Fibroblast of mammary gland (primary cell): ENCODE data around the gene OSTF1.
A peak's percentile ranks its signal among the peaks of the same experiment; 100 is the strongest.

Experiments used
- DNase-seq: peaks from one replicate; pipeline ENCODE4 v3.0.0-alpha.2; 2010; ENCODE audit warnings: low read depth
- H3K4me3 ChIP-seq: 2 replicates; pipeline ENCODE4 v1.5.1; 2011; ENCODE audit warnings: low read depth, mild to moderate bottlenecking, low read length, moderate library complexity; ENCODE audit not compliant: control insufficient read depth
- CTCF ChIP-seq: conservative IDR thresholded peaks from 2 replicates; pipeline ENCODE4 v1.5.1; 2011; ENCODE audit warnings: low read depth, low read length, inconsistent platforms; ENCODE audit not compliant: control insufficient read depth, insufficient read depth

OSTF1 gene

GRCh38 chr9:75084081-75084672 is 4.1 kb upstream of the OSTF1 start:
- H3K4me3 ChIP-seq, result no peak overlapping the region
- no peak for DNase-seq
- no peak for TF ChIP-seq CTCF

GRCh38 chr9:75085640-75086039 is 2.7 kb upstream of the OSTF1 start:
- H3K4me3 ChIP-seq, result no peak overlapping the region
- TF ChIP-seq CTCF, result no peak

GRCh38 chr9:75086541-75087288 is 1.6 kb upstream of the OSTF1 start:
- no peak for TF ChIP-seq CTCF
- DNase-seq, result no peak
- H3K4me3 ChIP-seq, result peak overlapping the region; percentile 90

More at GRCh38 chr9:75085640-75086039, 2.7 kb upstream of the OSTF1 start:
- DNase-seq, result no peak

GRCh38 chr9:75087289-75087823 is 958 bp upstream of the OSTF1 start:
- no peak for TF ChIP-seq CTCF
- peak; percentile 49 for DNase-seq
- peak overlapping the region; percentile 90 for H3K4me3 ChIP-seq

GRCh38 chr9:75088646-75089372 is 495 bp downstream of the OSTF1 start:
- DNase-seq, result peak; percentile 74
- H3K4me3 ChIP-seq, result peak overlapping the region; percentile 89
- peak; percentile 51 for TF ChIP-seq CTCF

GRCh38 chr9:75089373-75089766 is 1.1 kb downstream of the OSTF1 start:
- peak overlapping the region; percentile 89 for H3K4me3 ChIP-seq
- TF ChIP-seq CTCF, result no peak
- DNase-seq, result no peak
